NCI-H2107 treated with DMSO at 0.1 percent for 48 hours (cell line): ENCODE data around the gene ZNF274.
"Not testable (repeated sequence)": the region's sequence is repeated elsewhere in the genome, so short reads cannot be mapped to it uniquely, and the experiment has no call there.

Experiments used
- DNase-seq: peaks from one replicate; lab custom pipeline; 2025; ENCODE audit not compliant: unreplicated experiment; lab: John Stamatoyannopoulos, UW

The ZNF274 gene

GRCh38 chr19:58182989-58183816, at the start of gene ZNF274:
Gene ZNF274, plus strand, starts transcription at chr19:58183061. Its CDS starts 905 bp downstream, at chr19:58183966.
- DNase-seq: peak; percentile 55

DNA sequence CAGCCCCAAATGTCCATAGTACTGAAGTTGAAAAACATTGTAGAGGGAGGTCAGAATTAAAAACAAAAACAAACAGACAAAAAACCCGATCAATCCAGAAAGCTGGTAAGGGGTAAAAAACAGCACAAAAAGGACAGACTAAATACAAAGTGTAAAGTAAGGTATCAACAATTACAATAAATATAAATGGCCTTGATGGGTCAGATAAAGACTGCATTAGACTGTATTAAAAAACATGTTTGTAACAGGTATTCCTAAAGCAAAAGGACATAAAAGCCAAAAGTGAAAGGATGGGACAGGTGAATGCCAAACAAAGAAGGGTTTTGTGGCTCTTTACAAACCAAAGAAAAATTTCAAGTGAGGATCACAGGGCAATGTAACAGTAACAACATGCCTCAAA, 48.6 kb upstream of the ZNF274 start:
- no peak for DNase-seq

DNA sequence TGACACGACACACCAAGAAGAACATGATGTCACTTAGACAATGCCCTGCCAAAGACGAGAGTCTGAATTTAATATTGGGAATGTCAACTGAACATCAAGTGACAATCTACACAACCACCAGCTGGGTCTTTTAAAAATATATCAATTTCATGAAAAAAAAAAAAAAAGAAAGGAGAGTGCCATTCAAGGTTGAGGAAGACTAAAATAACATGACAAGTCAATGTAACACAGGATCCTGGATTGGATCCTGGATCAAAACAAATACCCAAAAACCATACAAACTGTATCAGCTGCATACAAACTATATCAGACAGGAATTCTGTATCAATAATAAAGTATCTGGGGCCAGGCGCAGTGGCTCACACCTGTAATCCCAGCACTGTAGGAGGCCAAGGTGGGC, 37.0 kb upstream of the ZNF274 start:
- no peak for DNase-seq

GRCh38 chr19:58147475-58147874, 35.4 kb upstream of the ZNF274 start:
- not testable (repeated sequence) for DNase-seq

GRCh38 chr19:58150328-58150921, 32.4 kb upstream of the ZNF274 start, which contains the start of gene ZNF329:
Gene ZNF329, minus strand, starts transcription at chr19:58150789. Its CDS starts 21,286 bp downstream, at chr19:58129503.
- peak; percentile 66 for DNase-seq

GRCh38 chr19:58153386-58153785, 29.5 kb upstream of the ZNF274 start:
- DNase-seq: no peak

DNA sequence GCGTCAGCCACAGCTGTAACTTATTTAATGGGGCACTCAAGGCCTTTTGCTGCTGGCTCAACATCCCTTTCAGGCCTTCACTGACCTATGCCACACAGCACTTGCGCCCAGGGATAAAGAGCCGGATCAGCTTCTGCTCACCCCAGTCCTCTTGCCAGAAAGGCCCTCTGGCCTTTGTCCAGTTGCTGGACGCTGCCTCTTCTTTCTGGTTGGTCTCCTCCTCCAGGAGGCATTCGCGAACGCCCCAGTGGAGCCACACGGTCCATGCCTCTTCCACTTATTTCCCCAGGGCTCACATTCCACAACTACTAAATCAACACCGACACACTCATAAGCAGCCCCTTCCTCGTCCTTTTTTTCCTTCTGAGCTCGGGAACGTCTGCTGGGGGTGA, 28.6 kb upstream of the ZNF274 start:
- no peak for DNase-seq

DNA sequence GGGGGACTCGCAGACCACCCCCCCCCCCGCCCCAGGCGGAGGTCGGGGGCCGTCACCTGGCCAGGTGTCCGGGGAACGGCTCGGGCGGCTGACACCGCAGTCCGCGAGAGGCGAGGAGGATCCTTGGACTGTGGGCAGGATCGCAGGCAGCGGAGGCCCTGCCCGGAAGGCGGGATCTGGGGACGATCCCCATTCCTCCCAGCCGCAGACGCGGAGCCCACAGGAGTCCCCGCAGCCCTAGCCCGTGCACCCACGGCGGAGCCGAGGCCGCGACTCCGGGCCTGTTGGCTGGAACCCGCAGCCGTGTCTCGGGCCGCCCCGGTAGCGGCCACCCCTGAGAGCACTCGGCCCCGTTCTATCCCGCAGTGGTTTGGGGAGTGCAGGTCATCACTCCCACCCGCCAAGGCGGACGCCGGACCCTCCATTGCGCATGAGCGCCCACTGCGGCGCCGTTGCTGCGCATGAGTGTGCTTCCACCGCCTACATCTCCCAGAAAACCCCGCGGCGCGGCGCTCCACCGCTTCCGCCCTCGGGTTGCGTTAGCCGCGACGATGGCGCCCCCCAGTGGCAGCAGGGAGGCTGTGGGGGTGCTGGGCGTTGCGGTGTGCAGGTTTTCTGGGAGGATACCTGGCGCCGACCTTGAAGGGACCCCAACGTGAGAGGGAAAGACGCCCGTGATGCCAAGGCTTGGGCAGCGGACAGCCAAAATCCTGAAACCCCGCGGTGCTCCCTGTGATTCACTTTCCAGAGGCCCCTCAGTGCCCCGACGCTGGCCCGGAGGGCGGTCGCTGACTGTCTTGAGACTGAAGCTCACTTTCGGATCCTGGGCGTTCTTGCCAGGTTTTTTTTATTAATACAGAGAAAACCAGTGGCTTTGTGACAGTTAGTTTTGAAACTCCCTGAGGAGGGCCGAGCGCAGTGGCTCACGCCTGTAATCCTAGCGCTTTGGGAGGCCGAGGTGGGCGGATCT, 27.9 kb upstream of the ZNF274 start:
- peak; percentile 82 for DNase-seq

GRCh38 chr19:58157045-58157728, 25.7 kb upstream of the ZNF274 start:
- no peak for DNase-seq

GRCh38 chr19:58166268-58166667, 16.6 kb upstream of the ZNF274 start:
- DNase-seq: no peak

DNA sequence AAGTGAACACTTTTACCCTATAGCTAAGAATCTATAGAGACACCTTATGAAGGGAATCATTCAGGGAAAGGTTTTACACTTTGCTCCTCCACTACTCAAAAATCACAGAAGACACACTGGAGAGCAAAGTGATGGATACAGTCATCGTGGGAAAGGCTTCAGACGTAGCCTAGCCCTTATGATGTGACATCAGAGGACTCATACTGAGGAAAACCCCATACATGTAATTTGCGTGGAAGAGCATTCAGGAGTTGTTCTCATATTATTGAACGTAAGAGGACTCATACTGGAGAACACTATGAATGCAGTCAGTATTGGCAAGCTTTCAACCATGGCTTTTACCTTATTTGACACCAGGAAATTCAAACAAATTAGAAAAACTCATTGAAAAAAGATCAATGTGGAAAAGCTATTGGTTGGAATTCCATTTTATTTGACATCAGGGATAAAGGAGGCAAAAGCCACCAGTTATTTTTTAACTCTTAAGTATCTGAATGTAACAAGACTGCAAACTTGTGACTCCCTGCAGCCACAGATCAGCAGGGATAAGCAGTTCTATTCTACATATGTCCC, 16.1 kb upstream of the ZNF274 start:
- DNase-seq: no peak

DNA sequence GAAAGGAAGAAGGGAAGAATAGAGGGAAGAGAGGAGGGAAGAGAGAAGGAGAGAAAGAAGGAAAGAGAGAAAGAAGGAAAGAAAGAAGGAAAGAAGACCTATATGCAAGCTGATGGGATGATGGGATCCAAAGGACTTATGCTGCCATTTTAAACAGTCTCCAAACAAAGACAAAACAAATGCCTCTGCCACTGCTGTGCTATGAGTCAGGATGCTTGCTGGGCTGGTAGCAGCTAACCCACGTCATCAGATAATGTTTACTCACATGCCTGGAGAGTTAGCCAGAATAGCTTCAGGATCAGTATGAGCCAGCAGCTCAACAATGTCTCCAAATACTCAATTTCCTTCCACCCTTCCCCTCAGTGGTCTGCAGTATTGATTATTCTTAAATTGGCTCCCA, 12.0 kb upstream of the ZNF274 start:
- no peak for DNase-seq

DNA sequence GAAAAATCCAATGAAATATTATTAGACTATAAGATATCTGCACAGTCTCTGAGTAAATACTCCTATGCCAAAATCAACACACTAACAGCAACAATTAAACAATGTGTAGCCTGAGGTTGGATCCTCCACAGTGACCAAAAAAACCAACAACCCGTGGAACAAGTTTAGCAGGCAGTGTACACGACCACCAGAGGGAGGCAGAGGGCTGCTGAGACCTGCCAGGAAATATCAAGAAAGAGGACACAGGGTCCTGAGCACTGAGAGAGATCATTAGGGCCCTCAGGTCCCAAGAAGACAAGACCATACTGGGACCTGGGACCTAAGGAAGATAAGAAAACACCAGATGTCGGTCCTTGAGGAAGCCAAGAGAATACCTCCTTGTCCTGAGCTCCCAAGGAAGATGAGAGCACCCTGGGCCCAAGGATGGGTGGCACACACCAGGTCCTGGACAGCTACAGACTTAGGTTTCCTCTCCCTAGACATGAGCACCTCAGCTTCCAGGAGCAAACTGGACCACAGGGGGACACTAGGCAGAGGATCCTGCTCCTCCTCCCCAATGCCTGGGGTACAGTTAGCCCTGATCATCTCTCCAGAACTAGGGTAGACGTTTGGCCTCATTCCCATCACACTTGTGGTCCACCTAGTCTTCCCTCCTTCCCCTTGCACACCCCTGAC, 822 bp upstream of the ZNF274 start:
- peak; percentile 0 for DNase-seq

DNA sequence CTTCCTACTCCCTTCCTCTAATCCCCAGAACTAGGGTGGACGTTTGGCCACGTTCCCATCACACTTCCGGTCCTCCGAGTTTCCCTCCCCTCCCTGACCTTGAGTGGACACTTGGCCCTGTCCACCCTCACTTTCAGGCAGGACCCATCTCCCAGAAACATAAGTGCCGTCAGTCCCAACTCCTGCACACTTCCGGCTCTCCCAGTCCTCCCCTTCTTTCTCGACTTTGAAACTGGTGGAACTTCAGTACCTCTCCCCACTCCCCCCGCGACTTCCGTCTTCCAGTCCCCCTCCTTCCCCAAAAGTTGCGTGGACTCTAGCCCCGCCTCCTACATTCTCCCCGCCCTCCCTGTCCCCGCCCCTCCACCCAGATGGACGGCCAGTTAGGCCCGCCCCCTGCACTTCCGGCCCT, 278 bp upstream of the ZNF274 start:
- no peak for DNase-seq

GRCh38 chr19:58183817-58184215, 955 bp downstream of the ZNF274 start:
- DNase-seq: no peak

DNA sequence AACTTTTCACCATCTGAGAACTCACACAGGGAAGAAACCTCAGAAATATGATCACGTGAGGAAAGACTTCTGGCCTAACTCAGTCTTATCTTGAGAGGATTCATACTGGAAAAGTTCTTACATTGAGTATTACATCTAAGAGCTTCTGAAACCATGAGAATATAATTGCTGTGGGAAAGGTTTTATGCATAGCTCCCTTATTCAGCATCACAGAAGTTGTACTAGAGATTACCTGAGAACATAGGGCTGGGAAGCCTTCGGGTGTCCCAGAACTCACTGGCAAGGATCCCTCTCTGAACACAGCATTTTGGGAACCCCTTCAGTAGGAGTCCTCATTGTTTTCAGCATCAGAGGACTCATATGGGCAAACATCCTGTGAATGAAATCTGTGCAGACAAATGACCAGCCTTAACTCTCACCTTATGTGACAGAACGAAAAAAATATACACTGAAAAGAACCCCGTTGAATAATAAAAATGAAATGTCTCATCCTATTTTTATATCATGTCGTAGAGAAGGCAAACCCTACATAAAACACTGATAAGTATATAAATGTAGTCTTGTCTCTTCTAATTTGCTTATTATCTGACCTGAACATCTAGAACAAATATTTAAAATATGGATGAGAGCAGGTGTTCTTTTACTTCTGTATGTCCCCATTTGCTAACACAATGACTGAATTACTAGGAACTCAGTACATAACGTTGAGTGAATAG, 14.2 kb downstream of the ZNF274 start:
- no peak for DNase-seq

GRCh38 chr19:58203814-58204475, 21.1 kb downstream of the ZNF274 start:
- no peak for DNase-seq

DNA sequence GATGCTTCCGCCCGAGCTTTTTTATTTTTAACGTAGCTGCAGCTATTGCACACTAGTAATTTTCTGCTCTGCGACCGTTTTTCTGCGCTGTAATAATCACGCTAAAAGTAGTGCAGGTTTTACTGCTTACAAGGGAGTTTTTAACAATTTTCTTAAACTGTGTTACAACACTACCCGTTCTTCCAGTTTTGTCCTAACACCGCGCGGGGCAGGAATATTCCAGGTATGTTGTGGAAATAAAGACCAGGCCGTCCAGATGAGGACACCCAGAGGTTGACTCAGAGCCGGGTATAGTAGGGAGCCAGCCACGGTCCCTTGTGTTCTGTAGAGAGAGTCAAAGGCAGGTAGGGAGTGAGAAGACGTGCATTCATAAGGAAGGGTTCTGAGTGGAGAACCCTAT, 21.7 kb downstream of the ZNF274 start:
- DNase-seq: no peak

DNA sequence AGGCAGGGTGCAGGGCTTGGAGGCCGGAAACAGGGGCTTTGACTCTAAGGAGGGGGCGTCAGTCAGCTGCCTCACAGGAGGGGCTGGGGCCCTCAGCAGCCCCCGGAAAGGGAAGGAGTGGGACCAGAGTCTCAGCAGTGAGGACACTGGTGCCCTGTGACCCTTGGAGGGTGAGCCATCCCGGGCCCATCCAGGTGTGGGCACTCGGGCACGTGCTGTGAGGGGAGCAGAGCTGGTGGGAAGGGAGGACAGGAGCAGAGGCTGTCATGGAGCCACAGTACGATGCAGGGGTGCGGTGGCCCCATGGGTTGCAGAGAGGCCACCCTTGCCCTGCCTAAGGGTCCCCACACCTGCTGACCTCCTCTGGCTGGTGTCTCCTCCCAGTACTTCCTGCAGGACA, 26.7 kb downstream of the ZNF274 start:
- no peak for DNase-seq
